Measurements from ENCODE around the gene F12.

DNA sequence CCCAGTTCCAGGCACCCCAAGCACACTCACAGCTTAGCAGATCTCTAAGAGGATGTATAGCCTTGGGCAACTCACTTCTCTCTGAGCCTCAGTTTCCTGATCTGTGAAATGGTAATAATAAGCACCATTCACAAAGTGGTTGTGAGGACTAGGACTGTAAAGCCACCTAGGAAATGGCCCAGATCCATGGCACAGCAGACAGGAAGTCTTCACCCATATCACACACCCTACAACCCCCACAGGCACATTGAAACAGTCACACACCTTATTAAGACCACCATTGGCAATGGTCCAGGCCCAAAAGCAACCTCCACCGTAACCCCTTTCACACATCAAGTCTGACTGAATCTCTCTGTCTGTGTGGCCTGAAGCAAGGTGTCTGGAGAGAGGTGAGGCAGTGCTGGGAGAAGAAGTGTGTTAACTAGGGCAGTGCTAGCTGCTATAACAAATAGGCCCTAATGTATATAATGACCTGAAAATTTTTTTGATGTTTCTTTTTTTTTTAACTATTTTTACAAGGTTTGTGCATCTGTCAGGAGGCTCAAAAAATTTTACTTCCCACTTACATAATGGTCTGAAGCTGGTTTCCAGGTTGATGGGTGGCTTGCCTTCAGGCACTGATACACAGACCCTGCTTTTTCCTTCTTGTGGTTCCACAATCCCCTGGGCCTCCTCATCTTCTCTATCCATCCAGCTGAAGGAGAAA lies 54.0 kb downstream of the F12 start:
- TF ChIP-seq, protein P1, sequence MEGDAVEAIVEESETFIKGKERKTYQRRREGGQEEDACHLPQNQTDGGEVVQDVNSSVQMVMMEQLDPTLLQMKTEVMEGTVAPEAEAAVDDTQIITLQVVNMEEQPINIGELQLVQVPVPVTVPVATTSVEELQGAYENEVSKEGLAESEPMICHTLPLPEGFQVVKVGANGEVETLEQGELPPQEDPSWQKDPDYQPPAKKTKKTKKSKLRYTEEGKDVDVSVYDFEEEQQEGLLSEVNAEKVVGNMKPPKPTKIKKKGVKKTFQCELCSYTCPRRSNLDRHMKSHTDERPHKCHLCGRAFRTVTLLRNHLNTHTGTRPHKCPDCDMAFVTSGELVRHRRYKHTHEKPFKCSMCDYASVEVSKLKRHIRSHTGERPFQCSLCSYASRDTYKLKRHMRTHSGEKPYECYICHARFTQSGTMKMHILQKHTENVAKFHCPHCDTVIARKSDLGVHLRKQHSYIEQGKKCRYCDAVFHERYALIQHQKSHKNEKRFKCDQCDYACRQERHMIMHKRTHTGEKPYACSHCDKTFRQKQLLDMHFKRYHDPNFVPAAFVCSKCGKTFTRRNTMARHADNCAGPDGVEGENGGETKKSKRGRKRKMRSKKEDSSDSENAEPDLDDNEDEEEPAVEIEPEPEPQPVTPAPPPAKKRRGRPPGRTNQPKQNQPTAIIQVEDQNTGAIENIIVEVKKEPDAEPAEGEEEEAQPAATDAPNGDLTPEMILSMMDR (IDR thresholded peaks at IDR 0.05 in 4 of 5, conservative IDR thresholded peaks at IDR 0.05 in 1 of 5), result no peak
- TF ChIP-seq POLR2A (IDR thresholded peaks at IDR 0.05), result no peak

Measured in gastrocnemius medialis (tissue), 4 donors.